ENCODE measurements around the gene WLS.
"Not testable (repeated sequence)": the region's sequence is repeated elsewhere in the genome, so short reads cannot be mapped to it uniquely, and the experiment has no call there.

WLS gene

DNA sequence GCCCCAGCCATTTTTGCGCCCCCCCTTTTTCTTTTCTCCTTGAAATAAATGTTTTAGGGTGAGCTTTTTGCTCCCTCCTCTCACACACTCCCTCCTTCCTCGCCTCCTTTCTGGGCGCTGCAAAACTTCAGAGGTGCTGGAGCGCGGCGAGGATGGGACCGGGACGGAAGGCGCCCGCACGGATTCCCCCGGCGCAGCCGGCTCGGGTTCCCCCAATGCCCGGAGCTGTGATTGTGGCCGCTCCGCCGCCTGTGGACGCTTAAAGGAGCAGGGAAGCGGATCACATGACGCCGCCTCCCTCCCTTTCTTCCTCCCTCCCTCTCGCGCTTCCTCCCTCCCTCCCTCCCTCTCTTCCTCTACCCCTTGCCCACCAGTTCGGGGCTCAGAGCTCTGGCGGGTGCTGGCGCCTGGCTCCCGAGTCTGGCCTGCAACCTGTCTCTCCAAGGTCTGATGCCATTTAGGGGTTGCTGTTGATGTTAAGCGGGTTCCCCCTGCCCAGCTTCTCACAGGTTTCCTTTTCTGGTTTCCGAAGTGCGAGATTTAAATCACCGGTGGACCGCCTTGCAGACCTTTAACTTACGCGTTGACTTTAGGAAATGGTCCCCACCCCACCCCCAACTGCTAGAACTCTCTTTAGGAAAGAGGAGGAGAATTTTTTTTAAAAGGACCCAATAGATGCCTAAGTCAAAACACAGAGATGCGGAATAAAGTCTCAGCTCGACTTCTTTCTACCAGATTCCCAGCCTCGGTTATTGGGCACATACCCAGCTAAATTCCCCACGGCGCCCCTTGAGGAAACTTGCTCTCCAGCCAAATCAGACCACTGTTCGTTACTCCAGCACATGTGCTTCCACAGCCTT is at the start of gene WLS:
Gene WLS, minus strand, starts transcription at position 235 of the 860 bp plus-strand sequence. Its CDS starts 224 bp downstream, at position 11.
- DNase-seq = peak; percentile 67 to 80

DNA sequence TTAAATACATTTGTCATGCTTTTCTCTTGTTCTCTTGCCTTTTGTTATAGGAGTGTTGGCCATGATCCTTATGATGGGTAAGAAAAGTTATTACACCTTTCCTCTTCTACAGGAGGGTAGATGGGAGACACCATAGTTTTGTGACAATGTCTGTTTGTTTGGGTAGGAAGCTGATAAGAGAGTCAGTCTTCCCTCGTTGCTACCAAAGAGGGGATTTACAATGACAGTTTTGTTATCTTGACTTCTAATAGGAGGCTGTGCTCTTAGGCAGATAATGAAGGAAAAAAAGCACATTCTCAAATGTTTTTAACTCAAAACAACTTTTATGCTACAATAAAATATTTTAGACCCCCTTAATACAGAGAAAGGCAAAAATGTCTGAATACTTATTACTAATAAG is 48.0 kb upstream of the WLS start:
- DNase-seq = no peak

DNA sequence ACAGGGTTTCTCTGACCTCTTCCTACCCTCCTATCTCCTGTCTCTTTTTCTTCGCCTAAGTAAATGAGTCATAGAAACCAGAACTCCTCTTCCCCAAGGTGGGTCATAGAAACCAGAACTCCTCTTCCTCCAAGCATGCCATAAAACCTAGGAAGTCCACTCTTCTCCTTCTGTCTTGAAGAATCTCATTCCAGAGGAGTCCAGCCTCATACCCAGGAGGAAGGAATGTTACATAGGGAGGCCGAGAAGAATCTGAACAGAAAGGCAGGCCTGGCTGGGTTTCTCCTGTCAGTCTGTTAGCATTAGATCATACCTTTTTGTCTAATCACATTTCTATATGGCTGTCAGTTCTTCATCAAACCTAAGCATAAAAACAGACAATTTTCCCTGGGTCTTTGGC is 47.5 kb upstream of the WLS start:
- DNase-seq = no peak

DNA sequence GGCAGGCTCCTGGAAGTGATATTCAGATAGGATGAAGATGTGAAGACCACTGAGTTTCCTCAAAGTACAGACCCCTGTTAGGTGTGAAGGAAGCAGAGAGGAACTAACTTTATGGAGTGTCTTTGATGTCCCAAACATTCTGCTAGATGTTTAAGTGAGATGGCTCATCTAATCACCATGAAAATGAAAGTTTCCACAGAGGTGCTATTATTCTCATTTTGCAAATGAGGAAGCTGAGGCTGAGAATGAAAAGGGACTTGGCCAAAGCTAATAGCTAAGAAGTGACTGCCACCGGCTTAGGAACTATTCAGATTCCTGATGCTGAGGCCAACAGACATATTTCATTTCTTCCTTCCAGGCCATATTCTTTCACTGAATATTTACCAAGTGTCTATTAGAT is 45.9 kb upstream of the WLS start:
- DNase-seq = no peak

DNA sequence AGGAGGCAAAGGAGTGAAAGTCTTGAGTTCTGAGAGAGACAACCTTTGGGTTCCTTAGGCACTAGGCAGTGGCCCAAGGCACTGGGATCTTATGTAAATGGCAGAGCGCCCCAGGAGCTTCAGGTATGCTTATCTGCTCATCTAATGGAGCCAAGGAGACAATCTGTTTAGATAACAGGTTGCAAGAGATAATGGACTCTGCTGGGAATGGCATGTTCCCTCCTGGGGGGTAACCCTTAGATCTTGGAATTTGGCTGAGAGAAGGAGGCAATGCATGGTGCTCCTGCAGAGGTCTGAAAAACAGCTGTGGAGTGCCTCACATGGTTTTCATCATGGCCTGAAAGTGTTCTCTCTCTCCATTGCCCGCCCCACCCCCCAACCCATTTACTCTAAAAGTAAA is 44.1 kb upstream of the WLS start:
- no peak for DNase-seq

DNA sequence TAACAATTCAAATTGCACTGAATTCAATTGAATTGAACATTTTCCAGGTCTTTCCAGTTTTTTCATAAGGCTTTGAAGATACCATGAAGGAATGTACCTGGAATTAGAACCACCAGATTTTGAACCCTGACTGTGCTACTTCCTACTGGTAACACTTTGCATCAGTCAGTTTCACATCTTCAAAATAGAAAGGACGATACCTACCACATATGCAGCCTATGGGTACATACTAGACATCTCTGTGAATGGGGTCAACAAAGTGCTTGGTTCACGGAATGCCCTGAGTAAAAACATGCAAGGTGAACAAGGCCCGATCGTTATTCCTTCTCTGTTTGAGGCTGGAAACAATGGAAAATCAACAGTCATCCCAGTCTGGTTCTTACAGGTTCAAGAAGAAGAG is 41.2 kb upstream of the WLS start:
- no peak for DNase-seq

DNA sequence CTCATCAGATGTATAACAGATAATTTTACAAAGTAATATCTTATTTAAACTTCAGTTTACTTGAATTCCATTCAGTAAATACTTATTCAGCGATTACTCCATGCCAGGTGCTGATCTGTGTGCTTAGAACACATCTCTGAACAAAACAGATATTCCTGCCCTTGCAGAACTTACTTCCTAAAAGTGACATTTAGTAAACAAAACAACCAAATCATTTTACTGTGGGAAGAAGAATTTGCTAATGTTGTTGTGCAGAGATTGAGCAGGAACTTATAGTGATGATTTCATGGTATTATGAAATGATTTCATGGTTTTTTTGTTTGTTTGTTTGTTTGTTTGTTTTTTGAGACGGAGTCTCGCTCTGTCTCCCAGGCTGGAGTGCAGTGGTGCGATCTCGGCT is 39.3 kb upstream of the WLS start:
- DNase-seq = no peak

DNA sequence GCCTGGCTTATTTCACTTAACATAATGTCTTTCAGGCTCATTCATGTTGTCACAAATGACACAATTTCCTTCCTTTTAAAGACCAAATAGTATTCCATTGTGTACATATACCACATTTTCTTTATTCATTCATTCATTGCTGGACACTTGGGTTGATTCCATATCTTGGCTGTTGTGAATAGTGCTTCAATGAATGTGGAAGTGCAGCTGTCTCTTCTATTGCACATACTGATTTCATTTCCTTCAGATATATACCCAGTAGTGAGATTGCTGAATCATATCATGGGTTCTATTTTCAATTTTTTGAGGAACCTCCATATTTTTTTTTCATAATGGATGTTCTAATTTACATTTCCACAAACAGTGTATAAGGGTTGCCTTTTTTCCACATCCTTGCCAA is 38.6 kb upstream of the WLS start:
- DNase-seq = no peak

DNA sequence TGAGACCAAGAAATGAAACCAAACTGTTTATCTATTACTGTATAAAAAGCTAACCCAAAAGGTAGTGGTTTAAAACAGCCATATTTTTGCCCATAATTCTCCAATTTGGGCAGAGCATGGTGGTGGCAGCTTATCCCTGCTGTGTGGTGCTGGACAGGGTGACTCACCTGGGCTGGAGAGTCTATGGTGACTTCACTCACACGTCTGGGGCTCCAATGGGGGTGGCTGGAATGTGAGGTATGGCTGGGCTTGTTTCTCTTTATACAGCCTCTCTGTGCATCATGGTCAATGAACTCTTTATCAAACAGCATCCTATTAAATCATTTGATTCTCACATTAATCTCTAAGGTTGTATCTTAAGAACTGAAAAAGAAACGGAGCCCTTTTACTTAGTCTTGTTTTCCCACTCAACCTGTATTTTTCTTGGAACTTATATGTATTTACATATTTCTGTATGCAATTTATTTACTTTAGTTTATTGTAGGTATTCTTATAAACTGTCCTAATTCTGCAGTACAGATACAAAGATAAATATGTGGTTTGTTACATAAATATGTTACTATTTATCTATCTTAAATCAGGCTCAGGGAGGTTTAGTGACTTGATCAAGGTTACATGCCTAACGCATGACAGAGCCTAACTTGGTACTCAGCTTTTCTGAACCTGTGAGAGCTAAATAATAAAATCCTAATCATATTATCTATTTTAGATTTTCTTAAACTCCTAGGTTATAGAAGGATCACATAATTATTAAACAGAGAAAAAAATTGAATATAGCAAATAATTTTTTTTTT is 37.5 kb upstream of the WLS start:
- DNase-seq = no peak

DNA sequence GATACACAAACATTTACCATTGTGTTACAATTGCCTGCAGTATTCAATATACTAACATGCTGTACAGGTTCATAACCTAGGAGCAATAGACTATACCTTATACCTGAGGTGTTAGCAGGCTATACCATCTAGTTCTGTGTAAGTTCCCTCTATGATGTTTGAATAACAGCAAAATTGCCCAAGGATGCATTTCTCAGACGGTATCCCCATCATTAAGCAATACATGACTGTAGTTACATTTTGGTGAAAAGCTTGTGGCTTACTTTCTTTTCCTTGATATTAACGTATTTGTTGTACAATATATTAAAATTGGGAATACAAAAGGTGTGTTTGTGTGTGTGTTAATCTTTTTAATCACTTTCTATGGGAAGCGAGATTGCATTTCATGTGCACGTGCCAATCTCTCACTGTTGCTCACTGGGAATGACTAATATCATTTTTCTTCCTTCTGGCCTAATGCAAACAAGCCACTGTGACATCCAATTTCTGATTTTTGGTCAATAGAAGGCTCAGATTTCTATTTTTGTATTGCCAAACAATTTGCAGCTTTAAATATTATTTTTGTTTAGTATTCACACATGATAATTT is 36.7 kb upstream of the WLS start:
- no peak for DNase-seq

DNA sequence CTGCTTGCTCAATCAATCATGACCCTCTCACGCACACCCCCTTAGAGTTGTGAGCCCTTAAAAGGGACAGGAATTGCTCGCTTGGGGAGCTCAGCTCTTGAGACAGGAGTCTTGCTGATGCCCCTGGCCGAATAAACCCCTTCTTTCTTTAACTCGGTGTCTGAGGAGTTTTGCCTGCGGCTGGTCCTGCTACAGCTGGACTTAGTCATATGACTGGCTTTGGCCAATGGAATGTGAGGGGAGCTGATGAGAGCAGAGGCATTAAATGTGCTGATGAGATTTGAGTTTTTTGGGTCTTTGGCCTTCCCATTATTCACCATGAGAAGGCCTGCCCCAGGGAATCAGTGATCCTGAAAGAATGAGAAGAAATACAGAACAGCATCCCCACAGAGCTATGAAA is 24.5 kb upstream of the WLS start:
- DNase-seq = not testable (repeated sequence)

DNA sequence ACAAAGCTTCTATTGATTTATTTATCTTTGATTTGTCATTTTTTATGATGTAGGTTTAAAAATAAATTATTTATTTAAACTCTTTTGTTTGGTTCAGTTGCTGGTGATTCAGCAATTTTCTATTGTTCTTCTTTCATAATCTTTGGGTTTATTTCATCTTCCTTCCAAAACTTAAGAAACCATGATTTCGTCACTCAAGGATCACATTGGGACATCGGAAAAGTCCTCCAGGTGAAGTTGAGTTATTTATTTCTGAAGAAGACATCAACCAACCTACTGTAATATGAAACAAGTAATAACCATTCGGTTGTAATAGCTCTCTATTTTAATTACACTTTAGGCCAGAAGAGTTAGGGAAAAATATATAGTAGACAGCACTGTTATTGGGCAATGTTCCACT is 23.0 kb upstream of the WLS start:
- DNase-seq = no peak

DNA sequence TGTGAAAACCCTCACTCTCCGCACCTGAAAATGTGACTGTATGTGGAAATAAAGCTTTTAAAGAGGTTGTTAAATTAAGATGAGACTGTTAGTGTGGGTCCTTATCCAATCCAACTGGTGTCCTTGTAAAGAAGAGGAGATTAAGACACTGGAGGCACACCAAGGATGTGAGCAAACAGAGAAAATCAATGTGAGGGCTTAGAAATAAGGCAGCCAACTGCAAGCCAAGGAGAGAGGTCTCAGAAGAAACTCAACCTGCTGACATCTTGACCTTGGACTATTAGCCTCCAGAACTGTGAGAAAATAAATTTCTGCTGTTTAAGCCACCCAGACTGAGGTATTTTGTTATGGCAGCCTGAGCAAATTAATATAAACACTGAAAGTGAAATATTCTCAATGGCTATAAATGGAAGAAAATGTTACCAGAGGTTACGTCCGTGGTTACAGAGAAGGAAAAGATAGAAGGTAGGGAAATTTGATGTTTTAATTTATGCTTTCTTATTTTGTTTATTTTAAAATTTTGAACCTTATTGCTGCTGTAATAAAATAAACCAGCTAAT is 22.4 kb upstream of the WLS start:
- DNase-seq = no peak

DNA sequence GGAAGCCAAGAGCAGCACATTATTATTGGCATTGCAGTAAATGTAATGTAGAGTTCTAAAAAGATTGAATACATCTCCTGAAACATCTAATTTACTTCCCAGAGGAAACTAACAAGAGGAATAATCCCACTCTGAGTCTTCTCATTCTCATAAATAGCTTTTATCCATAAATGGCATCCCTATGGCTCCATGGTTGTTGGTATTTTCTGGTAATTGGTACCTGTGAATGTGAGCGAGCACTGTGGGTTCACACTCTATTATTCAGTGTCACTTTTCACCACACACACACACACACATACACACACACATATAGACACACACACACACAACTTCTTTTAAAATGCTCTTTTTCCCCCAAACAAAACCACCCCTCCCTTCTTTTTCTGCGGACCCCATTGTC is 4.7 kb upstream of the WLS start:
- DNase-seq = no peak

DNA sequence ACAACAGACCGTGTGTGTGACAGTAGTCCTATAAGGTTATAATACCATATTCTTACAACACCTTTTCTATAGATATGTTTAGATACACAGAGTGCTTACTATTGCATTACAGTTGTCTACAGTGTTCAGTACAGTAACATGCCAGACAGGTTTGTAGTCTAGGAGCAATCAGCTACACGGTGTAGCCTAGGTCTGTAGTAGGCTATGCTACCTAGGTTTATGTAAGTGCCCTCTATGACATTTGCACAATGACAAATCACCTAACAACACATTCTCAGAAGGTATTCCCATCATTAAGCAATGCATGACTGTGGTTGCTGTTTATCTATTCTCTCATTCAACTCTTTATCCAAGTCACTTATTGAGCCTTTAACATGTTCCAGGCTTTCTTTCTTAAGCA is 1.8 kb upstream of the WLS start:
- no peak for DNase-seq

DNA sequence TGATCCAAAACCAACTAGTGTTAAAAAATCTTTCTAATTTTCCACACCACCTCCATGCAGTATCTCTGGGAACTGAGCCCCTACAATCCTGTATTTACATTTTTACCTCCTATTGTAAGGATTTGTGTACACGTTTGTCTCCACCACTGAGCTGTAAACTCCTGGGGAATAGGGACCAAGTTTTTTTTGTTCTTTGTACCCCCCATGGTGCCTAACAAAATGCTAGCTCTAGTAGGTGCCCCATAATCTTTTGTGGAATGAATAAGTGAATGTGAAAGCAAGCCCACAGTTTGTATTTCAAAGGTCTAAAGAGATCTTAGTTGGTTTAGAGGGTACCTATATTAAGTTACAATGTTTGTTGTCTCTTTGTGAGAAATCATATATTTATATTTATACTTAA is 879 bp upstream of the WLS start:
- DNase-seq = no peak

DNA sequence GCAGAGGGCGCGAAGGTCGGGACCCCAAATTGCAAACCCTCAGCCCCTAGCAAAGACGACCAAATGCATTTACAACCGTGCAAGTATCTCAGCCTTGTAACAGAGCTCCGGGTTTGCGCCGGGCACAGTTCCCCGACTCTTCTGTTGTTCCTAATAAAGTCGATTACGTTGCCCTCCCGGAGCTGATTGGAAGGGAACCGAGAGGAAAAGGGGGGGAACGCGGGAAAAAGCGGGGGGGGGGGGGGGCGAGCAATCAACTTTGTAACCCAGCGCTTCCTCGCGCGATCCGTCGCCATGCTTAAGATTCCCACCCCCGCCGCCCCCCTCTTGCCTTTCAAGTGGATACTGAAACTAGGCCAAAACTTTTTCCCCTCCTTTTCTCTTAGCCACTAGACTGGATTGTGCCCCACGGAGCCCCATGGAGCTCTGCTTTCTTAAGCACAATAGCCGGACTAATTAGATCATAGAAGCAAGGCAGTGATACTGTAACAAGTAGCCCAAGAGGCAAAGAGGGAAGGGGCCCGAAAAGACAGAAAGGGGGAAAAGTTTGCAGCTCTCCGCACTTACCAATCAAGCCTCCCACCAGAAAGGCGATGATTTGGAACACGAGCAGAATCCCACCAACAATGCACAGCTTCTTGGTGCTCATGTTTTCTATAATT is 565 bp downstream of the WLS start:
- DNase-seq = peak; percentile 39 to 58

DNA sequence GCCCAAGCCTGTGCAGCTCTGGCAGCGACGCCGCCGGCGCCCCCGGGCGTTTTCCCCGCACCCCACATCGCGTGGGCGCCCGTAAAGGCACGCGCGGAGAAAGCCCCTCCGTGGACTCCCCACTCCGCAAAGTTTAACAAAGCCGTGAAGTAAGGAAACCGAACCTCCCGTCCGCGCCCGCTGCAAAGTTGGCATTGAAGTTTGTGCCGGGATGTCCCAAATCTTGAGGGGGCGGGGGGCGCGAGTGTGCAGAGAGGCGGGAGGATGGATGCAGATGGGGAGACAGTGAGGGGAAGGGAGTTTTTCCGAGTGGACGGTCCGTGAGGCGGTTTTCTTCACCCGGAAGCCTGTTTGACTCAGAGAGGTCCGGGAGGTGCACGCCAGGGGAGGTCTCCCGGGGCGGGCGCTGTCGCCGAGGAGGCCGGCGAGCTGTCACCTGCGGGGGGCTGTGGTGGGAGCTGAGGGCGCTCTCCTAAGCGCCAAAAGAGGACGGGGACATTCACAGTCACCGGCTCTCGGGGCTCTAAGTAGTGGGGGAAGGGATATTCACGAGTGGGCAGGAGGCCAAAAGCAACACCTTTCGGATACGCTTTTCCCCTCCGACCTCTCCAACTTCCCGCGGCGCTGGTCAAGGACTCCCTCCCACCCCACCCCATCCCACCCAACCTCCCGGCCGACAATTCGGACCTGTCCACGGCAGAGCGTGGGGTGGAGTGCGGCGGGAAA is 1.3 kb downstream of the WLS start:
- peak; percentile 3 to 16 for DNase-seq

DNA sequence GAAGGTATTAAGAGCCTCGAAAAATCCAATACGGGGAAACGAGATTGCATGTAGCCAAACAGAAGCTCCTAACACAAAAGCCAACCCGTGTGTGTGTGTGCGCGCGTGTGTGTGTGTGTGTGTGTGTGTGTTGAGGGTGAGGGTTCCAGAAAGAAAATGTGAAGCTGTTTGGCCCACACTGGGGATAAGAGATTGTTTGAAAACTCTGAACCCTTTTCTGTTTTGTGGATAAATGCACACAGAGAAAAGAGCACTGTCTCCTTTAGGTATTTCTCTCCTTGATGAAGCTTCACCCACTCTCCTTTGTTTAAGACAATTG is 1.9 kb downstream of the WLS start:
- DNase-seq = peak; percentile 5 to 17

DNA sequence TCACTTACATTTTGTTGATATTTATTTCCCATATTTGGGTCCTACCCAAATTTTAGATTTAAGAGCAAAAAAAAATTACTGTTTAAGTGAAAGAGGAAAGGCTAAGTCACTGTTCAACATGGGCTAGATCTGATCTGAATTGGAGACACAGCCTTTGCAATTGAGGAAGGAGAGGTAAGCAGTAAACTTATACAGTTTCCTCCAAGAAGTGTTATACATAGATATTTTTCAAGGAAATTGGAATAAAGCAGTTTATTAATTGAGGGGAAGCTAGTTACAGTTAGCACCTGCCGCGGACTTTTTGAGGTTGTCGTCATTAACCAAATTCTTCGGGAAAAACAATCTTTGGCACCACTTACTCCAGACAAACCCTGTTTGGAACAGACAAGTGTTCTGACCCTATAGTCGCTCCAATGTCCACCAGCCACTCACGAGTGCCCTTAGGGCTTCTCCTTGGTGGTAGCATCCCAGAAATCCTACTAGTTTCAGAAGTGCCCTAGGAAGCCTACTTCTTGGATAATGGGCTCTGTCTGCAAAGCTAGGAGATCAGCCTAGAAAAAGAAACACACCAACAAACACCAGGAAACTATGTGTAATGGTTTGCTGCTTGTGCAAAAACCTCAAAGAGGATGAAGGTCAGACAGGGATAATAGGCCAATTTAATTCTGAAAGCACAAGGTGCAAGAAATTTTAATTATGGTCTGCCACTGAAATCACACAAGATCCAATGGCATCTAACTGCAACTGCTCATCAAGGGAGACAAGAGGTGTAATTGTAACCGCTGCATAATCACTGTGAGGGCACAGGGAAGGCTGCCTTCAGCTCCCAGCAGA is 2.5 kb downstream of the WLS start:
- DNase-seq = no peak

DNA sequence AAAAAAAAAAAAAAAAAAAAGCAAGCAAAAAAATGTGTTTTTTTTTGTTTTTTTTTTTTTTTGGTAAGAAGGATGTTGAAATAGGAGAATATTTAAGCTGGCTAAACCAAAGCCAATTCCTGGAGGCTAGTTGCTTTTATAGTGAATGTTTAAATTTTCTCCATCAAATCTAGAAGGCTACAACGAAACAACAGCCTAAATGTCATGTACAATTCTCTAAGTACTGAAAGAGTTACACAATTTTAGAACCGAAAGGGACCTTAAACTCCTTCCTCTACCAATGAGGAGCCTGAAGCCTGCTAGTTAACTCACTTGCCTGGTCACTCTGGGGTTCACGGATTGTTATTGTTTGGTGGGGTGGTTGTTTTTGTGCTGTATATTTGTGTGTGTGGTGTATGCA is 3.5 kb downstream of the WLS start:
- no peak for DNase-seq

DNA sequence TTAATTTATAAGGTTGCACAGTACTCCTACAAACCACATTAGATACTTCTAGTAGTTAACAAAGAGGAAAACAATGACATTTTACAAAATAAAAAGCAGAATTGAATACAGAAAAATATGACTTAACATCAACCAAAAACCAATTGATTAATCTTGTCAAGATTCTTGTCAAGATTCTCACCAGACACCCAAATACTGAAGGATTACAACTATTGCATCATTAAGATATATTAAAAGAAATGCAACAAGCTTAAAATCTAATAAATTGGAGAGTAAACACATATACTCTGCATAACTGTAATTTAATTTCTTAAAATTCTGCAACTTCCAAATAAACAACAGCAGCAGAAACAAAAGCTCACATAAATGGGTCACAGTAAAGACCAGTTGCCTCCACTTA is 4.7 kb downstream of the WLS start:
- no peak for DNase-seq
